ENCODE measurements around the gene INTS4. TPM values are rescaled to one million over a fixed set of nuclear protein-coding genes. Genes with fewer than 3 reads are reported as not detected.

INTS4 gene
- total and polyA plus RNA-seq, 2 of the 8 experiments (the other 6 are each of a cell fraction or from before 2014, with no cell fraction given) = 27.0 to 31.3 TPM

- ChIA-PET POLR2A (ENCODE audit: partially characterized antibody) (interaction anchor here (0.6 kb wide), 1 partner anchor 47 kb away, joined by 3 read pairs; no protein-coding TSS in a partner anchor), CTCF (ENCODE audit: partially characterized antibody) (interaction anchor here (1.1 kb wide), 1 partner anchor 23 kb away, joined by 3 read pairs; no protein-coding TSS in a partner anchor)
- H2BK20ac ChIP-seq (ENCODE audit: low read length) = no peak overlapping the region
- no peaks in the 10 kb centered on the region for H3K9me3 ChIP-seq (ENCODE audit: insufficient read depth in 2 of 2, low read depth in 1 of 2, low read length in 1 of 2)
- TF ChIP-seq KDM1A (IDR thresholded peaks at IDR 0.05; ENCODE audit: borderline replicate concordance, low read length) = no peak
- TF ChIP-seq FOSL1 (IDR thresholded peaks at IDR 0.05; ENCODE audit: insufficient read depth, low read depth, low read length) = no peak
- TF ChIP-seq SAP30 (IDR thresholded peaks at IDR 0.05; ENCODE audit: insufficient read depth, insufficient replicate concordance, low read length) = no peak
- TF ChIP-seq BACH1 (IDR thresholded peaks at IDR 0.05; ENCODE audit: low read length) = no peak
- TF ChIP-seq SP1 (IDR thresholded peaks at IDR 0.05; ENCODE audit: low read depth, low read length) = no peak
- no peak overlapping the region for H3K4me2 ChIP-seq (ENCODE audit: insufficient read depth in 1 of 2, low read depth in 2 of 2, low read length in 2 of 2)
- H3K27ac ChIP-seq (ENCODE audit: low read depth, low read length) = no peak overlapping the region
- H2BK5ac ChIP-seq (ENCODE audit: low read depth, low read length) = no peak overlapping the region
- no peak overlapping the region for H3K4ac ChIP-seq (replicated peaks; ENCODE audit: insufficient read length, low read depth, low read length)
- no peaks in the 10 kb centered on the region for H3K27me3 ChIP-seq (replicated peaks in 1 of 4; ENCODE audit: control insufficient read depth in 3 of 4, extremely low read depth in 1 of 4, insufficient read depth in 3 of 4, low read length in 3 of 4)
- H4K20me1 ChIP-seq (replicated peaks in 1 of 2; ENCODE audit: control insufficient read depth in 1 of 2, insufficient read depth in 2 of 2, low read length in 2 of 2) = no peaks in the 10 kb centered on the region
- no peak overlapping the region for H3K18ac ChIP-seq (ENCODE audit: extremely low read depth, low read length)
- no peaks in the 10 kb centered on the region for H3K79me2 ChIP-seq (ENCODE audit: control insufficient read depth in 1 of 2, insufficient read depth in 2 of 2, low read length in 2 of 2)
- WGBS, 2 experiments (ENCODE audit: extremely low coverage in 1 of 2, insufficient coverage in 1 of 2, insufficient read length in 1 of 2, insufficient replicate concordance in 2 of 2, low coverage in 1 of 2, low lambda C conversion rate in 2 of 2, missing lambda C conversion rate in 1 of 2) = 78% methylated on average over 2 of the region's 2 CpGs; no CpG with 5 or more reads in 1 of the 2 experiments
- no peaks in the 10 kb centered on the region for H3K79me1 ChIP-seq (ENCODE audit: low read depth, low read length)
- H4K8ac ChIP-seq (ENCODE audit: extremely low read depth, insufficient read depth, low read length) = no peak overlapping the region
- H3K23ac ChIP-seq (ENCODE audit: insufficient read length) = no peak overlapping the region
- no peak overlapping the region for H2AFZ ChIP-seq (ENCODE audit: low read length)
- peaks cover 0 to 7% (median 4%) of the 10 kb centered on the region in 4 experiments; a peak in 5 of 8 replicates for H3K36me3 ChIP-seq (ENCODE audit: control insufficient read depth in 2 of 4, insufficient read depth in 4 of 4, low read length in 3 of 4)
- DNase-seq (ENCODE audit: low read depth in 1 of 2, low spot score in 2 of 2) (no peak), FAIRE-seq (no peak)
- no peak overlapping the region for H3K9ac ChIP-seq (replicated peaks in 1 of 4; ENCODE audit: extremely low read depth in 1 of 4, low read depth in 3 of 4, low read length in 3 of 4)
- no peak overlapping the region for H4K91ac ChIP-seq (replicated peaks; ENCODE audit: insufficient read length, low read length)
- H2BK12ac ChIP-seq (ENCODE audit: low read depth, low read length) = no peak overlapping the region
- H2BK120ac ChIP-seq (replicated peaks; ENCODE audit: low read depth, low read length) = no peak overlapping the region
- H3K14ac ChIP-seq (ENCODE audit: insufficient read length) = no peak overlapping the region
- no peak overlapping the region for H4K5ac ChIP-seq (ENCODE audit: insufficient read length, low read depth, low read length)
- no peaks in the 10 kb centered on the region for H3K23me2 ChIP-seq (ENCODE audit: low read depth, low read length)
- no peak overlapping the region for H2BK15ac ChIP-seq (ENCODE audit: low read length)
- no peak overlapping the region for H2AK5ac ChIP-seq (ENCODE audit: low read depth, low read length)
- no peaks in the 10 kb centered on the region for H3K4me1 ChIP-seq (replicated peaks in 1 of 4; ENCODE audit: control insufficient read depth in 3 of 4, insufficient read depth in 4 of 4, low read length in 3 of 4)
- H3K56ac ChIP-seq (replicated peaks; ENCODE audit: insufficient read length, low read depth, low read length) = no peak overlapping the region
- no peak overlapping the region for H3K4me3 ChIP-seq (ENCODE audit: extremely low read depth in 1 of 4, insufficient read depth in 2 of 4, low read depth in 3 of 4, low read length in 4 of 4)
Observed at GRCh38 chr11:78011301-78011700, 16.8 kb upstream of the INTS4 start.
